ENCODE measurements around the gene MCU.
"Not testable (repeated sequence)": the region's sequence is repeated elsewhere in the genome, so short reads cannot be mapped to it uniquely, and the experiment has no call there.

Gene MCU

DNA sequence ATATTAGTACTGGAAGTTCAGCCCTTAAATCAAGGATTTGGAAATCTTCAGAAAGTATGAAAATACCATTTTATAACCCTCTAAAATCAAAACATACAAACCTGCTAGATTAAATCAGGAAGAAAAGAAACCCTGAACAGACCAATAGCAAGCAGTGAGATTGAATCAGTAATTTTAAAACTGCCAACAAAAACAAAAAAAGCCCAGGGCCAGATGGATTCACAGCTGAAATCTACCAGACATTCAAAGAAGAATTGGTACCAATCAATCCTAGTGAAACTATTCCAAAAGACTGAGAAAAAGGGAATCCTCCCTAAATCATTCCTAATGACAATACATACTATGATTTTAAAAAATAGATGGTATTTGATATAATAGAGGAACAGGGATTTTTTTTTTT lies 70.1 kb downstream of the MCU start:
- no peak for DNase-seq (ENCODE audit: low read depth)

GRCh38 chr10:72763201-72763600 lies 71.3 kb downstream of the MCU start:
- no peak for DNase-seq (ENCODE audit: low read depth)

GRCh38 chr10:72764151-72764550 lies 72.2 kb downstream of the MCU start:
- no peak for DNase-seq (ENCODE audit: low read depth)

DNA sequence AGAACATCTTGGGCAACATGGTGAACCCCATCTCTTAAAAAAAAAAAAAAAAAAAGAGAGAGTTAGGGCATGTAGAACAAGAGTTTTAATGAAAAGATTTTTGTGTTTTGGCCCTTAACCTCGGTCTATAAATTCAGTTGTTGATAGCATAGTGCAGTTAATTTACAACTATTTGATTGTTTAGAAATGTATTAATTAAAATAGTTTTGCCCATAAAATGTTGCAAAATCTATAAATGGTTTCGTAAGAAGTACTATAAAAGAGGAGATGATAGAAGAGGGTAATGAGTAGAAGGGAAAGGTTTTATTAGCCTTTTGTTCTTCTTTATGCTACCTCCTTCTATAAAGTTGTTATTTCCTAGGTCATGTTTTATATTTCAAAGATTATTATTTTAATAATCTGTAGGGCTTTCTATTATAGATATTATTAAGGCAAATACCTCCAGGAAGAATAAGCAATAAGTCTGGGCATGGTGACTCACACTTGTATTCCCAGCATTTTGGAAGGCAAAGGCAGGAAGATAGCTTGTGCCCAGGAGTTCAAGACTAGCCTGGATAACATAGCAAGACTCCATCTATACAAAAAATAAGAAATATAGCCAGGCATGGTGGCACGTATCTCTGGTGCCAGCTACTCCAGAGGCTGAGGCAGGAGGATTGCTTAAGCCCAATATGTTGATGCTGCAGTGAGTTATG lies 73.3 kb downstream of the MCU start:
- no peak for DNase-seq (ENCODE audit: low read depth)

DNA sequence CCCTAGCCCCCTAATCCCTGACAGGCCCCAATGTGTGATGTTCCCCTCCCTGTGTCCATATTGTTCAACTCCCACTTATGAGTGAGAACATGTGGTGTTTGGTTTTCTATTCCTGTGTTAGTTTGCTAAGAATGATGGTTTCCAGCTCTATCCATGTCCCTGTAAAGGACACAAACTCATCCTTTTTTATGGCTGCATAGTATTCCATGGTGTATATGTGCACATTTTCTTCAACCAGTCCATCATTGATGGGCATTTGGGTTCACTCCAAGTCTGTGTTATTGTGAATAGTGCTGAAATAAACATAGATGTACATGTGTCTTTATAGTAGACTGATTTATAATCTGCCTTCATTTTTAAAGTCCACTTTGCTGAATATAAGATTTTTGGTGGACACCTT lies 79.3 kb downstream of the MCU start:
- not testable (repeated sequence) for DNase-seq (ENCODE audit: low read depth)

- no peak for DNase-seq (ENCODE audit: low read depth)
Observed at GRCh38 chr10:72772031-72772430, 80.1 kb downstream of the MCU start.

GRCh38 chr10:72779874-72780273 lies 87.9 kb downstream of the MCU start:
- DNase-seq (ENCODE audit: low read depth), result no peak

DNA sequence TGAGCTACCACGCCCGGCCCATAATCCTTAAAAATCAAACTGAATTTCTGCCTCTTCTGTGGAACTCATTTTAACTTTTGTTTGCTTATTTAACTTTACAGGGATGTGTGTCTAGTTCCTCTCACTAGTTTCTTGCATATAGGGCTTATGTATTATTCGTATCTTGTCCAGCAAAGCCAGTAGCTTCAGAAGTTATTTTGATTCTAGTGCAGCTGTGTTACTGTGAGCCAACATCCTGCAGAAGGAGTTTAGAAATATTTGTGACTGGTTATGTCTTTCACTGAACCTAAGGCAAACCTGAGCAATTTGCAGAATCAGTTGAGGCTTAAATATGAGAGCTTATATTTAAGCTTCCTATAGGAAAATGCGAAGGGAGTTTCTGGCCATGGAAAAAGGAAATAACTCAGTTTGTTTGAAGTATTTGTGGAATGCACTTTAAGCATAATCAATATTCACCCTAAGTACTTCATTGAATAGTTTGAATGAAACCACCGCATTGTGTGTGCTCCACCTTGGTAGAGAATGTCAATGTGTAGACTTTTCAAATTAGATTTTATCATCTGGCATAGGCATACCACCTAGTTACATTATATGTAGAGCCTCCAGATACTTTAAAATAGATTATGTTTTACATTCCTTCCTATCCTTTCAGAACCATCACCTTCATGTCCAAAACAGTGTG lies 90.8 kb downstream of the MCU start:
- no peak for DNase-seq (ENCODE audit: low read depth)

- DNase-seq (ENCODE audit: low read depth), result no peak
Observed at GRCh38 chr10:72783410-72783833, 91.5 kb downstream of the MCU start.

- DNase-seq (ENCODE audit: low read depth), result no peak
Observed at GRCh38 chr10:72784551-72785351, 92.8 kb downstream of the MCU start.

DNA sequence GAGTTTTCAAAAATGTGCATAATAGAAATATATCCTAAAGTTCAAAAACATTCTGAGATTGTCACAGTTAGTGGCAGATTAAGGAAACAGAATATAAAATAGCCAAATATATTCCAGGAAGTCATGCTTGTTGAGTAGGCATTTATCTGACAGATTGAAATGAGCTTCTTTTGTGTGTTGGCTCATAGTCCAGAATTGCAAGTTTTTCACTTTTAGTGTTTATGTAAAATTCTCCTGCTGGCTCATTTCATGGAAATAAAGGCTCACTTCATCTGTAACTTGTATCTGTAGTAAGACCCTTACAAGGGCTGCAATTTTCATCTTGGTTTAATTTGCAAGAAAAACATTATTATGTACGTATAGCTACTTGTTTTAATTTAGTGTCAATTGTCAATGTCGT lies 93.5 kb downstream of the MCU start:
- no peak for DNase-seq (ENCODE audit: low read depth)

- DNase-seq (ENCODE audit: low read depth), result no peak
Observed at GRCh38 chr10:72790216-72790990, 98.5 kb downstream of the MCU start.

DNA sequence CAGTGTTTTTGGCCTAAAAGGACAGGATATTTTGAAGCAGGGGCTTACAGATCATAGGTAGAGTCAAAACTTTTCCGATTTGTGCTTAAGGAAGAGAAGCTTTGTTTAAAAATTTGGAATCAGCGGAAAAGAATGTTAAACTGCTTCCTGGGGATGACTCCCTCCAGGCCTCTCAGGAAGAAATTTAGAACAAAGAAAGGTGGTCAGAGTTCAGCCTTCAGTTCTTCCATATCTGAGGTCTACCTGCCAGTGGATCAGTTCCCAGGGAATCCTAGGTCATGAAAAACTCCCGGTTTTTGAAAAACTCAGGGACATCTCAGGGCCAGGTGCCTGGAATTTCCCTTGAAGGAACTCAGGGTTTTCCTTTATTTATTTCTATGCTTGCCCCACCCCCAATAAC lies 100.3 kb downstream of the MCU start:
- DNase-seq (ENCODE audit: low read depth), result no peak

GRCh38 chr10:72793752-72794151 lies 101.8 kb downstream of the MCU start:
- no peak for DNase-seq (ENCODE audit: low read depth)

DNA sequence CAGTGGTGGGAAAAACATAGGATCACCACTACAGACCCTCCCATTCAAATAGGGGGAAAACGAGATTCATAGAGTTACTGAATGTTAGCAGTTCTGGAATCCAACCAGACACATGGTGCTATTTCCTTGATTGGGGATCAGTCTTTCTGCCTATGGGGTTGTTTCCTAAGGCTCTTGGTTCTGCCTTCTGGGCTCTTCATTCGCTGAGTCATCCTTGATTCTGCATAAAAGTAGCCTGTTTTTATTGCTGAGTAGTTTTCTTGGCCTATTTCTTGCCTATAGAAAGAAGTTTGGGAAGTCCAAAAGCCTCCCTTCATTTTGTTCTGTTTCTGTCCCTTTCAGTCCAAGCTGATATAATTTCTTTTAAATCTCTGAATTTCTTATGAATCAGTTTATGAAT lies 102.3 kb downstream of the MCU start:
- no peak for DNase-seq (ENCODE audit: low read depth)

DNA sequence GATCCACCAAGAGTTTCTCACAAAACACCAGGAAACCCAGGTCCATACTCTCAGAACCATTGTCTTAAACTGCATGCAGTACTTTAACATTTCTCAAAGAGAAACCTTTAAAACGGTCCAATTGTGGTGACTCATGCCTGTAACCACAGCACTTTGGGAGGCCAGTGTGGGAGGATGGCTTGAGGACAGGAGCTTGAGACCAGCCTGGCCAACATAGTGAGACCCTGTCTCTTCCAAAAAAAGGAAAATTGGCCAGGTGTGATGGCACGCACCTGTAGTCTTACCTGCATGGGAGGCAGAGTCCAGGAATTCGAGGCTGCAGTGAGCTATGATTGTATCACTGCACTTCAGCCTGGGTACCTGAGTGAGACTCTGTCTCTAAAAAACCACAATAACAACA lies 104.1 kb downstream of the MCU start:
- DNase-seq (ENCODE audit: low read depth), result no peak

GRCh38 chr10:72796538-72796937 lies 104.6 kb downstream of the MCU start:
- DNase-seq (ENCODE audit: low read depth), result no peak

GRCh38 chr10:72800000-72800740 lies 108.2 kb downstream of the MCU start:
- DNase-seq (ENCODE audit: low read depth), result no peak

DNA sequence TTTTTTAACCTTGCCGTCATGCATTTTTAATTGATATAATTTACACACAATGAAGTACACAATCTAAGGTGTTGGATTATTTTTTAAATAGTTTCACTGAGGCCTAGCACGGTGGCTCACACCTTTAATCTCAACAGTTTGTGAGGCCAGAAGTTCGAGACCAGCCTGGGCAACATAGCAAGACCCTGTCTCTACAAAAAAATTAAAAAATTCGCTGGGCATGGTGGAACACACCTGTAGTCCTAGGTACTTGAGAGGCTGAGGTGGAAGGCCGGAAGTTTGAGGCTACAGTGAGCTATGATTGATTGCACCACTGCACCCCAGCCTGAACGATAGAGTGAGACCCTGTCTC lies 108.8 kb downstream of the MCU start:
- DNase-seq (ENCODE audit: low read depth), result no peak

GRCh38 chr10:72801263-72801868 lies 109.4 kb downstream of the MCU start:
- no peak for DNase-seq (ENCODE audit: low read depth)

- no peak for DNase-seq (ENCODE audit: low read depth)
Observed at GRCh38 chr10:72802332-72802731, 110.4 kb downstream of the MCU start.
